Measurements from ENCODE around the gene AKT3. TPM values are rescaled to one million over a fixed set of nuclear protein-coding genes. Genes with fewer than 3 reads are reported as not detected.

AKT3 gene
- total RNA-seq, 2 experiments from 2014 or later = 31.7 to 34.6 TPM

GRCh38 chr1:243487036-243487648, 362.9 kb downstream of the AKT3 start:
- Mint-ChIP-seq H3K4me3 (no peak overlapping the region), H3K27me3 (no peaks in the 10 kb centered on the region), H3K4me1 (ENCODE audit: low read depth) (peaks cover 8% of the 10 kb centered on the region), H3K36me3 (ENCODE audit: low read depth) (no peaks in the 10 kb centered on the region), H3K27ac (no peak overlapping the region), H3K9me3 (no peaks in the 10 kb centered on the region)
- DNase-seq = no peak
- CTCF ChIA-PET = no interaction called here
- POLR2A ChIA-PET = no interaction called here
- TF ChIP-seq CTCF (IDR thresholded peaks at IDR 0.05) = no peak
- intact Hi-C loops (cut with micrococcal nuclease) = no loop called here
- ATAC-seq = no peak

- ChIA-PET POLR2A (no interaction called here), CTCF (interaction anchor here (0.6 kb wide), 1 partner anchor 140 kb away, joined by 3 read pairs; no protein-coding TSS in a partner anchor)
- DNase-seq (no peak), ATAC-seq (no peak)
- TF ChIP-seq CTCF (IDR thresholded peaks at IDR 0.05) = no peak
- peaks cover 3% of the 10 kb centered on the region for H3K36me3 Mint-ChIP-seq (ENCODE audit: low read depth)
- H3K27ac Mint-ChIP-seq = no peak overlapping the region
- peaks cover 11% of the 10 kb centered on the region for H3K4me1 Mint-ChIP-seq (ENCODE audit: low read depth)
- intact Hi-C loops (cut with micrococcal nuclease) = no loop called here
- H3K4me3 Mint-ChIP-seq = peak overlapping the region; percentile 69
- H3K27me3 Mint-ChIP-seq = no peaks in the 10 kb centered on the region
- no peaks in the 10 kb centered on the region for H3K9me3 Mint-ChIP-seq
Observed at GRCh38 chr1:243483952-243484351, 366.1 kb downstream of the AKT3 start.

GRCh38 chr1:243483071-243483771, 366.8 kb downstream of the AKT3 start:
- CTCF ChIA-PET = interaction anchor here (1.6 kb wide), 1 partner anchor 139 kb away, joined by 4 read pairs; no protein-coding TSS in a partner anchor
- peak; percentile 32 for DNase-seq
- no peaks in the 10 kb centered on the region for H3K27me3 Mint-ChIP-seq

GRCh38 chr1:243482141-243483022, 367.7 kb downstream of the AKT3 start:
- peak overlapping the region; percentile 69 for H3K4me3 Mint-ChIP-seq
- H3K9me3 Mint-ChIP-seq = no peaks in the 10 kb centered on the region
- no peak for TF ChIP-seq CTCF (IDR thresholded peaks at IDR 0.05)
- H3K27ac Mint-ChIP-seq = peak overlapping the region; percentile 55
- H3K27me3 Mint-ChIP-seq = no peaks in the 10 kb centered on the region
- intact Hi-C loops (cut with micrococcal nuclease) = no loop called here
- peak; percentile 55 for ATAC-seq
- H3K4me1 Mint-ChIP-seq (ENCODE audit: low read depth) = peaks cover 11% of the 10 kb centered on the region
- peak; percentile 40 for DNase-seq
- ChIA-PET POLR2A (no interaction called here), CTCF (interaction anchor here (1.6 kb wide), 1 partner anchor 139 kb away, joined by 4 read pairs; no protein-coding TSS in a partner anchor)
- H3K36me3 Mint-ChIP-seq (ENCODE audit: low read depth) = peaks cover 3% of the 10 kb centered on the region

More at GRCh38 chr1:243483071-243483771, 366.8 kb downstream of the AKT3 start:
- Mint-ChIP-seq H3K9me3 (no peaks in the 10 kb centered on the region), H3K36me3 (ENCODE audit: low read depth) (peaks cover 3% of the 10 kb centered on the region), H3K4me3 (peak overlapping the region; percentile 69), H3K4me1 (ENCODE audit: low read depth) (peaks cover 11% of the 10 kb centered on the region), H3K27ac (peak overlapping the region; percentile 55)
- peak; percentile 57 for ATAC-seq
- TF ChIP-seq CTCF (IDR thresholded peaks at IDR 0.05) = no peak
- intact Hi-C loops (cut with micrococcal nuclease) = no loop called here
- POLR2A ChIA-PET = no interaction called here
